Liver (tissue), 9 donors: ENCODE results near the gene LYSMD1. TPM values are rescaled to one million over a fixed set of nuclear protein-coding genes. Genes with fewer than 3 reads are reported as not detected.

ENCODE experiments used
- DNase-seq: peaks from one replicate; pipeline ENCODE4 v3.0.0-alpha.2; 2017; ENCODE audit warnings: low spot score
- H3K27ac ChIP-seq, 2 donors: one replicate each; pipeline ENCODE4 v1.7.0; 2013; ENCODE audit warnings: inconsistent platforms in 2 of 2, low read length in 2 of 2, control low read depth in 1 of 2, low read depth in 1 of 2, mild to moderate bottlenecking in 1 of 2
- H3K27me3 ChIP-seq, 4 donors: one replicate each; pipeline versions ENCODE4 v1.6.1 to v1.7.0; 2013; ENCODE audit warnings: low read length in 3 of 4, inconsistent platforms in 1 of 4, mild to moderate bottlenecking in 1 of 4, moderate library complexity in 1 of 4; ENCODE audit not compliant: control insufficient read depth in 4 of 4, insufficient read depth in 4 of 4
- H3K36me3 ChIP-seq, 4 donors: one replicate each; pipeline versions ENCODE4 v1.6.1 to v1.7.0; 2013; ENCODE audit warnings: low read length in 3 of 4, mild to moderate bottlenecking in 3 of 4, low read depth in 1 of 4, moderate library complexity in 1 of 4; ENCODE audit not compliant: control insufficient read depth in 4 of 4, insufficient read depth in 3 of 4
- H3K4me1 ChIP-seq, 4 donors: one replicate each; pipeline versions ENCODE4 v1.6.1 to v1.7.0; 2013; ENCODE audit warnings: low read length in 3 of 4, mild to moderate bottlenecking in 3 of 4, moderate library complexity in 1 of 4; ENCODE audit not compliant: control insufficient read depth in 4 of 4, insufficient read depth in 4 of 4
- H3K4me3 ChIP-seq, 3 donors: one replicate each; pipeline versions ENCODE4 v1.6.1 to v1.7.0; 2013; ENCODE audit warnings: low read length in 3 of 3, control low read depth in 1 of 3, low read depth in 1 of 3, mild to moderate bottlenecking in 1 of 3
- H3K9ac ChIP-seq, 2 donors: one replicate each; pipeline ENCODE4 v1.7.0; 2013; ENCODE audit warnings: low read length in 2 of 2, mild to moderate bottlenecking in 2 of 2, moderate library complexity in 2 of 2, control low read depth in 1 of 2, low read depth in 1 of 2
- H3K9me3 ChIP-seq, 4 donors: one replicate each; pipeline versions ENCODE4 v1.6.1 to v1.7.0; 2013; ENCODE audit warnings: low read length in 3 of 4; ENCODE audit not compliant: control insufficient read depth in 4 of 4
- EGR1 ChIP-seq, 2 donors: IDR thresholded peaks; 2 replicates each; pipeline ENCODE4 v1.6.1; 2016 to 2018; ENCODE audit warnings: antibody characterized with exemption in 2 of 2, low read depth in 2 of 2
- FOXA1 ChIP-seq: IDR thresholded peaks from 2 replicates; pipeline ENCODE4 v1.6.1; 2016; ENCODE audit warnings: antibody characterized with exemption
- FOXA2 ChIP-seq: IDR thresholded peaks from 2 replicates; pipeline ENCODE4 v1.6.1; 2016; ENCODE audit warnings: antibody characterized with exemption
- GABPA ChIP-seq, 2 donors: IDR thresholded peaks in 1 of 2; conservative IDR thresholded peaks in 1 of 2; 2 replicates each; pipeline ENCODE4 v1.6.1; 2016; ENCODE audit warnings: antibody characterized with exemption in 2 of 2, mild to moderate bottlenecking in 1 of 2, moderate library complexity in 1 of 2
- HNF4A ChIP-seq, 2 donors: conservative IDR thresholded peaks; 2 replicates each; pipeline ENCODE4 v1.6.1; 2016; ENCODE audit warnings: antibody characterized with exemption in 2 of 2, mild to moderate bottlenecking in 2 of 2
- HNF4G ChIP-seq: IDR thresholded peaks from 2 replicates; pipeline ENCODE4 v1.6.1; 2016; ENCODE audit warnings: antibody characterized with exemption
- JUND ChIP-seq, 2 donors: IDR thresholded peaks; 2 replicates each; pipeline ENCODE4 v1.6.1; 2016; ENCODE audit warnings: antibody characterized with exemption in 2 of 2
- NR2F2 ChIP-seq: IDR thresholded peaks from 2 replicates; pipeline ENCODE4 v1.6.1; 2016; ENCODE audit warnings: antibody characterized with exemption
- RAD21 ChIP-seq, 2 donors: IDR thresholded peaks; 2 replicates each; pipeline ENCODE4 v1.6.1; 2016; ENCODE audit warnings: antibody characterized with exemption in 2 of 2, mild to moderate bottlenecking in 2 of 2
- RXRA ChIP-seq, 2 donors: IDR thresholded peaks; 2 replicates each; pipeline ENCODE4 v1.6.1; 2017 to 2018; ENCODE audit warnings: antibody characterized with exemption in 2 of 2, mild to moderate bottlenecking in 1 of 2
- SP1 ChIP-seq: IDR thresholded peaks from 2 replicates; pipeline ENCODE4 v1.6.1; 2018; ENCODE audit warnings: antibody characterized with exemption, mild to moderate bottlenecking
- TAF1 ChIP-seq: conservative IDR thresholded peaks from 2 replicates; pipeline ENCODE4 v1.6.1; 2016; ENCODE audit warnings: antibody characterized with exemption, mild to moderate bottlenecking
- YY1 ChIP-seq: IDR thresholded peaks from 2 replicates; pipeline ENCODE4 v1.6.1; 2016; ENCODE audit warnings: antibody characterized with exemption, mild to moderate bottlenecking
- WGBS: extraction: QIAGEN DNeasy Blood & Tissue Kit; methylation state at CpG from one replicate; pipeline ENCODE4 v1.1.7; 2013; 5-methylcytosine and 5-hydroxymethylcytosine counted together
- polyA plus RNA-seq, 2 donors: library from polyadenylated mRNA; stranded (reverse) in 1 of 2; unstranded in 1 of 2; fragments of 200-250 nt in 1 of 2; fragments of >200 nt in 1 of 2; fragmentation: Nextera tagmentation in 1 of 2; extraction: Ambion mirVana in 1 of 2; gene quantifications; one replicate each; pipeline versions ENCODE4 v1.2.1 to v1.2.3, GENCODE V29; 2013 to 2015
- total RNA-seq, 2 donors: library from RNA; depleted of rRNA; stranded (reverse); fragments of >200 nt; gene quantifications; one replicate each; pipeline ENCODE4 v1.2.3, GENCODE V29; 2014
- TF ChIP-seq, protein P1 (sequence below): IDR thresholded peaks from 2 replicates; pipeline ENCODE4 v1.6.1; 2016; ENCODE audit warnings: antibody characterized with exemption
- TF ChIP-seq, protein P2 (sequence below): IDR thresholded peaks from 2 replicates; pipeline ENCODE4 v1.6.1; 2016; ENCODE audit warnings: antibody characterized with exemption, mild to moderate bottlenecking
- TF ChIP-seq, protein P3 (sequence below): IDR thresholded peaks from 2 replicates; pipeline ENCODE4 v1.6.1; 2016; ENCODE audit warnings: antibody characterized with exemption
- TF ChIP-seq, protein P4 (sequence below): fragments of 150-350 bp; IDR thresholded peaks from 2 replicates; pipeline ENCODE4 v1.5.1; 2017; ENCODE audit warnings: improper control_type of control experiment, low read depth, low read length; ENCODE audit not compliant: missing input control
- TF ChIP-seq, protein P5 (sequence below): IDR thresholded peaks from 2 replicates; pipeline ENCODE4 v1.6.1; 2016; ENCODE audit warnings: antibody characterized with exemption
- donor health status: healthy.
- donor health status: healthy.
- donor health status: healthy.
- donor health status: healthy.
- donor health status: healthy.

Gene LYSMD1
- total and polyA plus RNA-seq, 4 donors: 2.8 to 5.3 (median 3.9) TPM

DNA sequence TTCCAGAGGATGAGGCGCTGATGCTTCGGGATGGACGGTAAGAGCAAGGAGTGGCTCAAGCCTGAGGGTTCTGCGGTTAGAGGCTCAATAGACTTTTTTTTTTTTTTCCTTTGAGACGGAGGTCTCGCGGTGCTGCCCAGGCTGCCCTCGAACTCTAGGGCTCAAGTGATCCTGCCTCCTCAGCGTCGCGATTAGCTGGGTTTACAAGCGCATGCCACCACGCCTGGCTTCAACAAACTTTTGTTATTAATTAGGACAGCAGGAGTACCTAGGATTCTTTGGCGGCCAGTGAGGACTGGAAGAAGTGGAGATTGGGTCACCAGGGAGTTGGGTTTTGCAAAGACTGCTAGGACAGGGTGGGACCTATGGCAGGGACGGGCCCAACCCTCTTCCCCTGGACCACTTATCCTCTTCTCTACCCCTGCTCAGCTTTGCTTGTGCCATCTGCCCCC lies 829 bp upstream of the LYSMD1 start:
- 7% methylated on average over 15 of the region's 15 CpGs for WGBS

More for the DNA sequence above, 829 bp upstream of the LYSMD1 start:
- Histone ChIP-seq H3K9me3 (no peaks in the 10 kb centered on the region), H3K27me3 (no peaks in the 10 kb centered on the region), H3K36me3 (peaks cover 0 to 22% (median 3%) of the 10 kb centered on the region in 4 donors), H3K9ac (peak overlapping the region; percentile 70 to 90), H3K4me3 (peak overlapping the region; percentile 56 to 99 (median 88)), H3K27ac (peak overlapping the region in 1 of 2 donors; percentile 74), H3K4me1 (peaks cover 3 to 31% (median 22%) of the 10 kb centered on the region in 4 donors)
- no peak for DNase-seq
- TF ChIP-seq GABPA (IDR thresholded peaks at IDR 0.05 in 1 of 2, conservative IDR thresholded peaks at IDR 0.05 in 1 of 2) (no peak), FOXA2 (no peak), TAF1 (no peak), RXRA (IDR thresholded peaks at IDR 0.05) (no peak), HNF4G (no peak), FOXA1 (no peak), RAD21 (IDR thresholded peaks at IDR 0.05) (no peak), HNF4A (conservative IDR thresholded peaks at IDR 0.05) (no peak), YY1 (no peak), SP1 (no peak), EGR1 (IDR thresholded peaks at IDR 0.05; ENCODE audit: low read depth in 2 of 2) (no peak), NR2F2 (no peak), JUND (IDR thresholded peaks at IDR 0.05) (no peak)
- TF ChIP-seq, protein P1, sequence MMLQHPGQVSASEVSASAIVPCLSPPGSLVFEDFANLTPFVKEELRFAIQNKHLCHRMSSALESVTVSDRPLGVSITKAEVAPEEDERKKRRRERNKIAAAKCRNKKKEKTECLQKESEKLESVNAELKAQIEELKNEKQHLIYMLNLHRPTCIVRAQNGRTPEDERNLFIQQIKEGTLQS: no peak
- TF ChIP-seq, protein P2, sequence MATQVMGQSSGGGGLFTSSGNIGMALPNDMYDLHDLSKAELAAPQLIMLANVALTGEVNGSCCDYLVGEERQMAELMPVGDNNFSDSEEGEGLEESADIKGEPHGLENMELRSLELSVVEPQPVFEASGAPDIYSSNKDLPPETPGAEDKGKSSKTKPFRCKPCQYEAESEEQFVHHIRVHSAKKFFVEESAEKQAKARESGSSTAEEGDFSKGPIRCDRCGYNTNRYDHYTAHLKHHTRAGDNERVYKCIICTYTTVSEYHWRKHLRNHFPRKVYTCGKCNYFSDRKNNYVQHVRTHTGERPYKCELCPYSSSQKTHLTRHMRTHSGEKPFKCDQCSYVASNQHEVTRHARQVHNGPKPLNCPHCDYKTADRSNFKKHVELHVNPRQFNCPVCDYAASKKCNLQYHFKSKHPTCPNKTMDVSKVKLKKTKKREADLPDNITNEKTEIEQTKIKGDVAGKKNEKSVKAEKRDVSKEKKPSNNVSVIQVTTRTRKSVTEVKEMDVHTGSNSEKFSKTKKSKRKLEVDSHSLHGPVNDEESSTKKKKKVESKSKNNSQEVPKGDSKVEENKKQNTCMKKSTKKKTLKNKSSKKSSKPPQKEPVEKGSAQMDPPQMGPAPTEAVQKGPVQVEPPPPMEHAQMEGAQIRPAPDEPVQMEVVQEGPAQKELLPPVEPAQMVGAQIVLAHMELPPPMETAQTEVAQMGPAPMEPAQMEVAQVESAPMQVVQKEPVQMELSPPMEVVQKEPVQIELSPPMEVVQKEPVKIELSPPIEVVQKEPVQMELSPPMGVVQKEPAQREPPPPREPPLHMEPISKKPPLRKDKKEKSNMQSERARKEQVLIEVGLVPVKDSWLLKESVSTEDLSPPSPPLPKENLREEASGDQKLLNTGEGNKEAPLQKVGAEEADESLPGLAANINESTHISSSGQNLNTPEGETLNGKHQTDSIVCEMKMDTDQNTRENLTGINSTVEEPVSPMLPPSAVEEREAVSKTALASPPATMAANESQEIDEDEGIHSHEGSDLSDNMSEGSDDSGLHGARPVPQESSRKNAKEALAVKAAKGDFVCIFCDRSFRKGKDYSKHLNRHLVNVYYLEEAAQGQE: no peak
- TF ChIP-seq, protein P3, sequence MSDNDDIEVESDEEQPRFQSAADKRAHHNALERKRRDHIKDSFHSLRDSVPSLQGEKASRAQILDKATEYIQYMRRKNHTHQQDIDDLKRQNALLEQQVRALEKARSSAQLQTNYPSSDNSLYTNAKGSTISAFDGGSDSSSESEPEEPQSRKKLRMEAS: no peak
- TF ChIP-seq, protein P4, sequence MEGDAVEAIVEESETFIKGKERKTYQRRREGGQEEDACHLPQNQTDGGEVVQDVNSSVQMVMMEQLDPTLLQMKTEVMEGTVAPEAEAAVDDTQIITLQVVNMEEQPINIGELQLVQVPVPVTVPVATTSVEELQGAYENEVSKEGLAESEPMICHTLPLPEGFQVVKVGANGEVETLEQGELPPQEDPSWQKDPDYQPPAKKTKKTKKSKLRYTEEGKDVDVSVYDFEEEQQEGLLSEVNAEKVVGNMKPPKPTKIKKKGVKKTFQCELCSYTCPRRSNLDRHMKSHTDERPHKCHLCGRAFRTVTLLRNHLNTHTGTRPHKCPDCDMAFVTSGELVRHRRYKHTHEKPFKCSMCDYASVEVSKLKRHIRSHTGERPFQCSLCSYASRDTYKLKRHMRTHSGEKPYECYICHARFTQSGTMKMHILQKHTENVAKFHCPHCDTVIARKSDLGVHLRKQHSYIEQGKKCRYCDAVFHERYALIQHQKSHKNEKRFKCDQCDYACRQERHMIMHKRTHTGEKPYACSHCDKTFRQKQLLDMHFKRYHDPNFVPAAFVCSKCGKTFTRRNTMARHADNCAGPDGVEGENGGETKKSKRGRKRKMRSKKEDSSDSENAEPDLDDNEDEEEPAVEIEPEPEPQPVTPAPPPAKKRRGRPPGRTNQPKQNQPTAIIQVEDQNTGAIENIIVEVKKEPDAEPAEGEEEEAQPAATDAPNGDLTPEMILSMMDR: no peak
- TF ChIP-seq, protein P5, sequence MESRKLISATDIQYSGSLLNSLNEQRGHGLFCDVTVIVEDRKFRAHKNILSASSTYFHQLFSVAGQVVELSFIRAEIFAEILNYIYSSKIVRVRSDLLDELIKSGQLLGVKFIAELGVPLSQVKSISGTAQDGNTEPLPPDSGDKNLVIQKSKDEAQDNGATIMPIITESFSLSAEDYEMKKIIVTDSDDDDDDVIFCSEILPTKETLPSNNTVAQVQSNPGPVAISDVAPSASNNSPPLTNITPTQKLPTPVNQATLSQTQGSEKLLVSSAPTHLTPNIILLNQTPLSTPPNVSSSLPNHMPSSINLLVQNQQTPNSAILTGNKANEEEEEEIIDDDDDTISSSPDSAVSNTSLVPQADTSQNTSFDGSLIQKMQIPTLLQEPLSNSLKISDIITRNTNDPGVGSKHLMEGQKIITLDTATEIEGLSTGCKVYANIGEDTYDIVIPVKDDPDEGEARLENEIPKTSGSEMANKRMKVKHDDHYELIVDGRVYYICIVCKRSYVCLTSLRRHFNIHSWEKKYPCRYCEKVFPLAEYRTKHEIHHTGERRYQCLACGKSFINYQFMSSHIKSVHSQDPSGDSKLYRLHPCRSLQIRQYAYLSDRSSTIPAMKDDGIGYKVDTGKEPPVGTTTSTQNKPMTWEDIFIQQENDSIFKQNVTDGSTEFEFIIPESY: no peak
